ENCODE data around the gene TM9SF2. TPM values are rescaled to one million over a fixed set of nuclear protein-coding genes. Genes with fewer than 3 reads are reported as not detected.
"Not testable (repeated sequence)": the region's sequence is repeated elsewhere in the genome, so short reads cannot be mapped to it uniquely, and the experiment has no call there.

TM9SF2 gene
- total RNA-seq, 1 donor from 2014 or later = 102 TPM

- no peak for DNase-seq
Observed at GRCh38 chr13:99542788-99543406, 41.6 kb downstream of the TM9SF2 start.

GRCh38 chr13:99545361-99545760 is 44.1 kb downstream of the TM9SF2 start:
- no peak for DNase-seq

GRCh38 chr13:99545979-99546378 is 44.7 kb downstream of the TM9SF2 start:
- no peak for DNase-seq

- no peak for DNase-seq
Observed at GRCh38 chr13:99546878-99547277, 45.6 kb downstream of the TM9SF2 start.

GRCh38 chr13:99548448-99548847 is 47.2 kb downstream of the TM9SF2 start:
- no peak for DNase-seq

- no peak for DNase-seq
Observed at GRCh38 chr13:99553033-99553432, 51.8 kb downstream of the TM9SF2 start.

GRCh38 chr13:99555149-99555548 is 53.9 kb downstream of the TM9SF2 start:
- DNase-seq = no peak

- no peak for DNase-seq
Observed at GRCh38 chr13:99556867-99557443, 55.7 kb downstream of the TM9SF2 start.

GRCh38 chr13:99558570-99559180 is 57.4 kb downstream of the TM9SF2 start:
- no peak for DNase-seq

GRCh38 chr13:99559560-99559959 is 58.3 kb downstream of the TM9SF2 start:
- no peak for DNase-seq

- no peak for DNase-seq
Observed at GRCh38 chr13:99563404-99563803, 62.1 kb downstream of the TM9SF2 start.

- DNase-seq = no peak
Observed at GRCh38 chr13:99564386-99564785, 63.1 kb downstream of the TM9SF2 start.

- no peak for DNase-seq
Observed at GRCh38 chr13:99565478-99566124, 64.3 kb downstream of the TM9SF2 start.

GRCh38 chr13:99566125-99567083 is 65.1 kb downstream of the TM9SF2 start:
- DNase-seq = no peak

GRCh38 chr13:99568901-99569300 is 67.6 kb downstream of the TM9SF2 start:
- not testable (repeated sequence) for DNase-seq

- no peak for DNase-seq
Observed at GRCh38 chr13:99572131-99572530, 70.9 kb downstream of the TM9SF2 start.

- no peak for DNase-seq
Observed at GRCh38 chr13:99572921-99573320, 71.6 kb downstream of the TM9SF2 start.

- DNase-seq = no peak
Observed at GRCh38 chr13:99575376-99576120, 74.3 kb downstream of the TM9SF2 start.

GRCh38 chr13:99577934-99578917 is 77.0 kb downstream of the TM9SF2 start:
- no peak for DNase-seq

Measured in skin of body (tissue), 2 donors.